PC-9 (cell line): Measurements from ENCODE around the gene PLAC1.

Source experiments
- EZH2 ChIP-seq: fragments of 200-600 bp; sonication (generic); IDR thresholded peaks from 2 replicates; pipeline ENCODE4 v1.8.0; 2017; ENCODE audit warnings: antibody characterized with exemption, low read depth
- TF ChIP-seq, protein P1 (sequence below): fragments of 200-600 bp; sonication (generic); conservative IDR thresholded peaks from 2 replicates; pipeline ENCODE4 v1.6.1; 2017; ENCODE audit warnings: mixed run types, antibody characterized with exemption, mild to moderate bottlenecking, moderate library complexity

DNA sequence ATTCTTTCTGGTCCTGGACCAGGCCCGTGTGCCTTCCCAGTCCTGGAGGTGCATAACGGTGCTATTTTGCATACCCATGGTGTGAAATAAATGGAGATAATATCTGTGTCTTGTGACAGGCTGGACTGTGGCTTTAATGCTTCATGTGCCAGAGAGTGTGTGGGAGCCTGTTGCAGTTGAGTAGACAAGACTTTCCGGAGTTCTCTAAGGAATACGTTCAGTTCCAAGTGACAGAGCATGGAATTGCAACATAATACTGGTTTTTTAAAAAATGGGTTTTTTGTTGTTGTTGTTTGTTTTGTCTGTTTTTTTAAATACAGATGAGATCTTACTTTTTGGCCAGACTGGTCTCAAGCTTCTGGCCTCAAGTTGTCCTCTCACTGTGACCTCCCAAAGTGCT is 124.3 kb downstream of the PLAC1 start:
- TF ChIP-seq, protein P1, sequence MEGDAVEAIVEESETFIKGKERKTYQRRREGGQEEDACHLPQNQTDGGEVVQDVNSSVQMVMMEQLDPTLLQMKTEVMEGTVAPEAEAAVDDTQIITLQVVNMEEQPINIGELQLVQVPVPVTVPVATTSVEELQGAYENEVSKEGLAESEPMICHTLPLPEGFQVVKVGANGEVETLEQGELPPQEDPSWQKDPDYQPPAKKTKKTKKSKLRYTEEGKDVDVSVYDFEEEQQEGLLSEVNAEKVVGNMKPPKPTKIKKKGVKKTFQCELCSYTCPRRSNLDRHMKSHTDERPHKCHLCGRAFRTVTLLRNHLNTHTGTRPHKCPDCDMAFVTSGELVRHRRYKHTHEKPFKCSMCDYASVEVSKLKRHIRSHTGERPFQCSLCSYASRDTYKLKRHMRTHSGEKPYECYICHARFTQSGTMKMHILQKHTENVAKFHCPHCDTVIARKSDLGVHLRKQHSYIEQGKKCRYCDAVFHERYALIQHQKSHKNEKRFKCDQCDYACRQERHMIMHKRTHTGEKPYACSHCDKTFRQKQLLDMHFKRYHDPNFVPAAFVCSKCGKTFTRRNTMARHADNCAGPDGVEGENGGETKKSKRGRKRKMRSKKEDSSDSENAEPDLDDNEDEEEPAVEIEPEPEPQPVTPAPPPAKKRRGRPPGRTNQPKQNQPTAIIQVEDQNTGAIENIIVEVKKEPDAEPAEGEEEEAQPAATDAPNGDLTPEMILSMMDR: no peak
- no peak for TF ChIP-seq EZH2
